NT2/D1 (cell line): ENCODE data around the gene TMEM245.

Source experiments
- SUZ12 ChIP-seq: IDR thresholded peaks from 2 replicates; pipeline ENCODE4 v1.6.1; 2011; ENCODE audit not compliant: insufficient read length, insufficient read depth; ENCODE audit errors: extremely low read depth
- ZNF274 ChIP-seq: IDR thresholded peaks from 2 replicates; pipeline ENCODE4 v1.6.1; 2011; ENCODE audit warnings: mild to moderate bottlenecking, low read depth, low read length

GRCh38 chr9:109109967-109110328 lies 9.8 kb downstream of the TMEM245 start:
- TF ChIP-seq ZNF274 (no peak), SUZ12 (no peak)
